B cell (primary cell): ENCODE measurements around the gene PHLDA3. TPM values are rescaled to one million over a fixed set of nuclear protein-coding genes. Genes with fewer than 3 reads are reported as not detected.

Experiments used
- ATAC-seq: fragments of 200-7000 bp; cut with Tn5 transposase; one replicate; pipeline ENCODE4 v1.10.0; 2021; ENCODE audit warnings: low read depth, mild to moderate bottlenecking, moderate number of reproducible peaks, moderate library complexity
- CTCF ChIA-PET: fragments of 350-600 bp; sonication (Branson Sonifier 250); formaldehyde crosslinking; loops from one replicate; lab custom pipeline; 2021; ENCODE audit warnings: antibody characterized with exemption, inconsistent platforms; lab: Charles Lee
- POLR2A ChIA-PET: fragments of 350-600 bp; sonication (Branson Sonifier 250); formaldehyde crosslinking; loops from one replicate; lab custom pipeline; 2021; ENCODE audit warnings: antibody characterized with exemption; lab: Charles Lee
- DNase-seq: peaks from one replicate; pipeline ENCODE4 v3.0.0; 2013
- H2AFZ ChIP-seq: 2 replicates; pipeline ENCODE4 v1.6.1; 2012; ENCODE audit warnings: mild to moderate bottlenecking, low read depth, low read length; ENCODE audit not compliant: insufficient read depth, poor library complexity, severe bottlenecking
- H3K27ac ChIP-seq, 2 donors: 1 replicate in 1 of 2; 2 replicates in 1 of 2; pipeline ENCODE4 v1.5.1; 2012 to 2013; ENCODE audit warnings: low read length in 2 of 2, mild to moderate bottlenecking in 2 of 2, moderate library complexity in 1 of 2
- H3K27me3 ChIP-seq, 4 experiments: fragments of 200-600 bp in 1 of 4; sonication (generic) in 1 of 4; replicated peaks in 1 of 4; 1 replicate in 2 of 4; 2 replicates in 2 of 4; pipeline versions ENCODE4 v1.6.1 to v1.7.0; 2013 to 2016; ENCODE audit warnings: low read length in 3 of 4, mild to moderate bottlenecking in 2 of 4, mixed read lengths in 1 of 4, moderate library complexity in 1 of 4; ENCODE audit not compliant: insufficient read depth in 4 of 4, control insufficient read depth in 3 of 4; ENCODE audit errors: control extremely low read depth in 1 of 4
- H3K36me3 ChIP-seq, 2 experiments: replicated peaks in 1 of 2; 1 replicate in 1 of 2; 2 replicates in 1 of 2; pipeline versions ENCODE4 v1.6.1 to v1.7.1; 2013; ENCODE audit warnings: low read length in 1 of 2; ENCODE audit not compliant: insufficient read depth in 2 of 2, control insufficient read depth in 1 of 2; ENCODE audit errors: control extremely low read depth in 1 of 2, extremely low read depth in 1 of 2
- H3K4me1 ChIP-seq, 2 donors: fragments of 200-600 bp in 1 of 2; sonication (generic) in 1 of 2; 1 replicate in 1 of 2; 2 replicates in 1 of 2; pipeline versions ENCODE4 v1.5.1 to v1.6.1; 2013 to 2017; ENCODE audit warnings: low read length in 2 of 2; ENCODE audit not compliant: control insufficient read depth in 2 of 2, insufficient read depth in 2 of 2
- H3K4me2 ChIP-seq: replicated peaks from 2 replicates; pipeline ENCODE3; 2012; ENCODE audit warnings: mild to moderate bottlenecking, low read depth, low read length; ENCODE audit not compliant: poor library complexity, severe bottlenecking
- H3K4me3 ChIP-seq, 5 experiments: fragments of 200-600 bp in 1 of 5; sonication (generic) in 1 of 5; 1 replicate in 3 of 5; 2 replicates in 2 of 5; pipeline versions ENCODE4 v1.5.1 to v1.7.0; 2011 to 2016; ENCODE audit warnings: low read length in 4 of 5, mild to moderate bottlenecking in 4 of 5, low read depth in 2 of 5, control low read depth in 1 of 5, moderate library complexity in 1 of 5; ENCODE audit not compliant: insufficient read depth in 1 of 5; ENCODE audit errors: control extremely low read depth in 1 of 5, extremely low read depth in 1 of 5
- H3K79me2 ChIP-seq: fragments of 200-600 bp; sonication (generic); one replicate; pipeline ENCODE4 v1.6.0; 2016; ENCODE audit warnings: low read length; ENCODE audit not compliant: control insufficient read depth, insufficient read depth
- H3K9ac ChIP-seq: fragments of 200-600 bp; sonication (generic); 2 replicates; pipeline ENCODE4 v1.6.1; 2017; ENCODE audit warnings: mild to moderate bottlenecking, low read length, moderate library complexity
- H3K9me3 ChIP-seq, 3 donors: one replicate each; pipeline versions ENCODE4 v1.6.1 to v1.7.1; 2013; ENCODE audit warnings: low read length in 2 of 3; ENCODE audit not compliant: control insufficient read depth in 2 of 3, insufficient read depth in 1 of 3; ENCODE audit errors: control extremely low read depth in 1 of 3
- H4K20me1 ChIP-seq: 2 replicates; pipeline ENCODE4 v1.6.0; 2012; ENCODE audit warnings: mild to moderate bottlenecking, low read length; ENCODE audit not compliant: insufficient read depth, control insufficient read depth, poor library complexity, severe bottlenecking
- H3K27ac Mint-ChIP-seq: one replicate; pipeline ENCODE4 v1.8.0; 2021; ENCODE audit warnings: mixed read lengths
- H3K27me3 Mint-ChIP-seq: one replicate; pipeline ENCODE4 v1.8.0; 2021; ENCODE audit warnings: mixed read lengths
- H3K4me1 Mint-ChIP-seq: one replicate; pipeline ENCODE4 v1.8.0; 2021; ENCODE audit warnings: mixed read lengths
- H3K4me3 Mint-ChIP-seq: one replicate; pipeline ENCODE4 v1.8.0; 2021; ENCODE audit warnings: mixed read lengths
- H3K9me3 Mint-ChIP-seq: one replicate; pipeline ENCODE4 v1.8.0; 2022; ENCODE audit warnings: mixed read lengths; ENCODE audit not compliant: insufficient read depth
- CTCF ChIP-seq: fragments of 200-600 bp; IDR thresholded peaks from one replicate; pipeline ENCODE4 v1.8.0; 2022; ENCODE audit warnings: antibody characterized with exemption, mild to moderate bottlenecking
- EZH2 ChIP-seq: IDR thresholded peaks from 2 replicates; pipeline ENCODE4 v1.6.1; 2012; ENCODE audit warnings: borderline replicate concordance, low read depth, mild to moderate bottlenecking, moderate library complexity, low read length; ENCODE audit not compliant: insufficient read depth, poor library complexity, severe bottlenecking
- WGBS: methylation state at CpG from one replicate; pipeline ENCODE4 v1.1.5; 2013; ENCODE audit warnings: missing lambda C conversion rate; ENCODE audit not compliant: insufficient coverage; 5-methylcytosine and 5-hydroxymethylcytosine counted together
- intact Hi-C: fragments of 100-400 bp; cut with micrococcal nuclease; formaldehyde crosslinking; loops from one replicate; pipeline ENCODE4 v1.10.0; 2022
- polyA minus RNA-seq: library from RNA; depleted of rRNA, polyadenylated mRNA; stranded (reverse); fragments of >200 nt; gene quantifications from 2 replicates; pipeline ENCODE4 v1.2.3, GENCODE V29; 2012
- polyA plus RNA-seq: library from polyadenylated mRNA; depleted of rRNA; stranded (reverse); fragments of >200 nt; gene quantifications from 2 replicates; pipeline ENCODE4 v1.2.3, GENCODE V29; 2012
- total RNA-seq, 2 donors: library from RNA; stranded (reverse); fragments of 120-200 nt in 1 of 2; gene quantifications; 1 replicate in 1 of 2; 2 replicates in 1 of 2; pipeline versions ENCODE4 v1.2.3 to v1.2.4, GENCODE V29; 2013 to 2022

The PHLDA3 gene
- 0.20 TPM in 1 of 2 replicates, not detected in the other for total RNA-seq
- total RNA-seq (2013): 0.30 TPM
- 0.04 and 0.30 TPM in 2 replicates for polyA plus RNA-seq
- 0.17 and 1.3 TPM in 2 replicates for polyA minus RNA-seq

GRCh38 chr1:201468844-201469644 is at the start of gene PHLDA3:
Gene PHLDA3 (minus strand): TSS chr1:201469188. CDS start chr1:201468786, 402 bp downstream.
- intact Hi-C loops: no loop called here
- no peak within 1 kb of the TSS for H3K27ac Mint-ChIP-seq
- Histone ChIP-seq H4K20me1 (no peaks in the 10 kb centered on the region), H3K36me3 (no peaks in the 10 kb centered on the region), H3K79me2 (no peaks in the 10 kb centered on the region), H3K4me3 (peak within 1 kb of the TSS in 2 of 5 experiments; percentile 12 to 33), H3K27ac (no peak within 1 kb of the TSS), H3K4me1 (peaks cover 9 to 14% of the 10 kb centered on the region in 2 donors), H3K9ac (peak within 1 kb of the TSS; percentile 11), H3K4me2 (peak within 1 kb of the TSS; percentile 69), H3K9me3 (no peaks in the 10 kb centered on the region), H2AFZ (peak within 1 kb of the TSS; percentile 42), H3K27me3 (peaks cover 0 to 35% (median 13%) of the 10 kb centered on the region in 4 experiments)
- POLR2A ChIA-PET: no interaction called here
- peaks cover 10% of the 10 kb centered on the region for H3K4me1 Mint-ChIP-seq
- 2% methylated on average over 76 of the region's 76 CpGs for WGBS
- peak; percentile 29 for DNase-seq
- H3K27me3 Mint-ChIP-seq: peaks cover 50% of the 10 kb centered on the region
- no peak for TF ChIP-seq CTCF
- TF ChIP-seq EZH2: no peak
- ATAC-seq: no peak
- CTCF ChIA-PET: no interaction called here
- peak within 1 kb of the TSS; percentile 63 for H3K4me3 Mint-ChIP-seq
- H3K9me3 Mint-ChIP-seq: no peaks in the 10 kb centered on the region

GRCh38 chr1:201518071-201518470 is 49.1 kb upstream of the PHLDA3 start:
- Histone ChIP-seq H4K20me1 (peaks cover 9% of the 10 kb centered on the region), H3K9me3 (peaks cover 0 to 9% (median 0%) of the 10 kb centered on the region in 3 donors), H3K4me3 (no peak overlapping the region), H3K4me2 (no peak overlapping the region), H2AFZ (no peak overlapping the region), H3K9ac (no peak overlapping the region), H3K27me3 (no peaks in the 10 kb centered on the region), H3K27ac (no peak overlapping the region), H3K4me1 (no peaks in the 10 kb centered on the region), H3K79me2 (no peaks in the 10 kb centered on the region), H3K36me3 (no peaks in the 10 kb centered on the region)
- Mint-ChIP-seq H3K4me3 (no peak overlapping the region), H3K27me3 (no peaks in the 10 kb centered on the region), H3K4me1 (no peaks in the 10 kb centered on the region), H3K27ac (no peak overlapping the region), H3K9me3 (no peaks in the 10 kb centered on the region)
- TF ChIP-seq CTCF: no peak
- TF ChIP-seq EZH2: no peak
- intact Hi-C loops: no loop called here
- DNase-seq (no peak), ATAC-seq (no peak)
- 100% methylated on average over 2 of the region's 5 CpGs for WGBS
- POLR2A ChIA-PET: no interaction called here
- CTCF ChIA-PET: interaction anchor here (0.6 to 13.3 kb wide), 4 partner anchors 13 to 1142 kb away, joined by 3 to 407 read pairs (median 3); no protein-coding TSS in a partner anchor
